HG03575 (cell line): ENCODE results near the gene IGHMBP2.
"Not testable (repeated sequence)": the region's sequence is repeated elsewhere in the genome, so short reads cannot be mapped to it uniquely, and the experiment has no call there.

Experiments used
- ATAC-seq: cut with Tn5 transposase; IDR thresholded peaks from one replicate; pipeline ENCODE4 v1.9.1; 2021; ENCODE audit not compliant: unreplicated experiment, insufficient number of reproducible peaks, low FRiP score; ENCODE audit errors: extremely low read depth

Gene IGHMBP2

DNA sequence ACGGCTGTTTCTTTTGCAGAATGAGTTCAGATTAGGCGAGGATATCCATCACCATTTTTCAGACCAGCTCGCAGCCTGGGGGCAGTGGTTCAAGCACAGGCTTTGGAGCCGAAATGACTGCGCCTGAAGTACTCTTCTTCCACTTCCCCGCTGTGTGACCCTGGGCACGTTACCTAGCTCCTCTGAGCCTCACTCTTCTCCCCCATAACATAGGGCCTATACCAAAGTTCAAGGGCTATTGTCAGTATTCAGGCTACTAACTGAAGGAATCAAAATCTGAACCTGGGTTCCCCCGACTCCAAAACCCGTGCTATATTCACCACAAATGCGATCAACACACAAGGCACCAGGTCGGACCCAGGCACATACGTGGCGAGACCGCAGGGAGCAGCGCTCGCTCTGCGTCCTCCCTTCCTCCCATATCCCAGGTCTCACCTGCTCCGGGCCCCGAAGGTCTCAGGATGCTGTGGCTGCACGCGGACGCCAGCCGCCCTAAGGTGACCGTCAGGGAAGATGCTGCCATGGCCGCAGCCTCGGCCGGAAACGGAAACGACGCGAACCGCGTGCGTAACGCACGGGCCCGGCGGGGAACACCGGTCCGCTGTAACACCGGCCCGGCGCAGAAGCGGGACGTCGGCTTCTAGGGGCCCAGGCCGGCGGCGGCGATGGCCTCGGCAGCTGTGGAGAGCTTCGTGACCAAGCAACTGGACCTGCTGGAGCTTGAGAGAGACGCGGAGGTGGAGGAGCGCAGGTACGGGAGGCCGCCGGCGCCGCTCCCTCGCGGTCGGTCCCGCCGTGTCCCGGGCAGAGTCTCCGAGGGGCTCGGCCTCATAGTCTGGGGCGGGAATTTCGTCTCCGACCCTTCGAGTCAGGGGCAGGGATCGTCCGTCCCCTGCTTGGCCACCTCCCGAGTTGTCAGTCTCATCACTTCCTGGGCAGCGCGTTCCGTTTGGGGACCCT lies at the start of gene IGHMBP2, which contains the start of gene MRPL21:
IGHMBP2 (plus strand) TSS at position 604 of the 960 bp plus-strand sequence; CDS start at position 666, 62 bp downstream.
MRPL21 (minus strand) TSS at position 545 of the 960 bp plus-strand sequence; CDS start at position 523, 22 bp downstream.
- no peak for ATAC-seq

DNA sequence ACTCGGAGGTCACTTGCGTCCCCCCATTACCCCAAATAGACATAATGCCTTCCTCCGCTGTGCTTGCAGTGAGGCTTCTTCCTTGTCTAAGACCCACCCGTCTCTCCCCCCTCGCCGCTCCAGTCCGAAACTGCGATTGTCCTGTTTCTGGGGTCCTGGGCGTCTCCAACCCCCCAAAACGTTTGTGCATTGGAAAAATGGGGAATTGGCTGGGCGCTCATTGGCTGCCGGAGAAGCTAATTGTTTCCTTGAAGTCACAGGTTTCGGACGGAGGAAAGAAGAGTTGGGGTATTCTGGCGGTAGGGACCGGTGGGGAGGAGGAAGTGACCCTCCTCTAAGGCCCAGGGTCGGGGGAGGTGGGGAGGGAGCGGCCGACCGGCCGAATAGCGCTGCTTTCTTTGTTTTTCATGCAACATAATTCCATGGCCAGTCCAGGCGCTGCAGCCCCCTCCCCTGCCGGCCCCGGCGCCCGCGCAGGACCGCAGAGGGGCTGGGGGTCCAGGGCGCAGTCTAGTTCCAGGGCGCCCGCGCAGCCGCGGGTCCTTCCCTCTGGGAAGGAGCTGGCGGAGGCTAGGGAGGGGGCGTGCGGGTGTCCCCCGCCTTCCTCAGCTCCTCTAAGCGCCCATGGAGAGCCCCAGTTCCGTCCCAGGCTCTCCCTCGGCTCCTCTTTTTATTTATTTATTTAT lies 49.3 kb upstream of the IGHMBP2 start:
- no peak for ATAC-seq

GRCh38 chr11:68855205-68855981 lies 48.3 kb upstream of the IGHMBP2 start:
- ATAC-seq: no peak

- ATAC-seq: not testable (repeated sequence)
Observed at GRCh38 chr11:68856425-68857030, 47.2 kb upstream of the IGHMBP2 start.

- ATAC-seq: no peak
Observed at GRCh38 chr11:68857037-68857586, 46.6 kb upstream of the IGHMBP2 start.

DNA sequence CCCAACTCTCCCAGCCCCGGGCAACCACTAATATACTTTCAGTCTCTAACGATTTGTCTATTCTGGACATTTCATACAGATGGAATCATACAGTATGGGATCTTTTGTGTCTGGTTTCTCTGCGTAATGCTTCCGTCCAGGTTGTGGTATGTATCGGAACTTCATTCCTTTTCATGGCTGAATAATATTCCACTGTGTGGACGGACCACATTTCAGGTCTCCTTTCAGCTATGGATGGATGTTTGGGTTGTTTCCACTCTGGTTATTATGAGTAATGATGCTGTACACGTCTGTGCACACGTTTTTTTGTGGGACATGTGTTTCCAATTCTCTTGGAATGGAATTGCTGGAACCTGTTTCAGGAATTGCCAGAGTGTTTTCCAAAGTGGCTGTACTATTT lies 44.6 kb upstream of the IGHMBP2 start:
- no peak for ATAC-seq

DNA sequence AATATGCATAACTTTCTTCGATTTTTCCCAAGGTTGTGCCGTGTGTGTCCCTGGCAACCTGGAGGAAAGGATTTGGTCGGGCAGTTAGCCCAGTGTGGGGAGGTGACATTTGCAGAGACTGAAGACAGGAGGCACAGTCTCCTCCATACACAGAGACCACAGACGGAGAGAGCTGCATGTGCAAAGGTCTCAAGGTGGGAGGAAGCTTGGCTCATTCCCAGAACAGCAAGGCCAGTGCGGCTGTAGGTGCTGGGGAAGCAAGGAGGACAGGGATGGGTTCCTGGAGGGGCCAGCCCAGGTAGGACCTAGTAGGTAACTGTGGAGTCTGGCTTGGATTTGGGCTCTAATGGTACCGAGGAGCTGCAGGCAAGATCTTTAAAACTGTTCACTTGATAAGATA lies 41.3 kb upstream of the IGHMBP2 start:
- no peak for ATAC-seq

DNA sequence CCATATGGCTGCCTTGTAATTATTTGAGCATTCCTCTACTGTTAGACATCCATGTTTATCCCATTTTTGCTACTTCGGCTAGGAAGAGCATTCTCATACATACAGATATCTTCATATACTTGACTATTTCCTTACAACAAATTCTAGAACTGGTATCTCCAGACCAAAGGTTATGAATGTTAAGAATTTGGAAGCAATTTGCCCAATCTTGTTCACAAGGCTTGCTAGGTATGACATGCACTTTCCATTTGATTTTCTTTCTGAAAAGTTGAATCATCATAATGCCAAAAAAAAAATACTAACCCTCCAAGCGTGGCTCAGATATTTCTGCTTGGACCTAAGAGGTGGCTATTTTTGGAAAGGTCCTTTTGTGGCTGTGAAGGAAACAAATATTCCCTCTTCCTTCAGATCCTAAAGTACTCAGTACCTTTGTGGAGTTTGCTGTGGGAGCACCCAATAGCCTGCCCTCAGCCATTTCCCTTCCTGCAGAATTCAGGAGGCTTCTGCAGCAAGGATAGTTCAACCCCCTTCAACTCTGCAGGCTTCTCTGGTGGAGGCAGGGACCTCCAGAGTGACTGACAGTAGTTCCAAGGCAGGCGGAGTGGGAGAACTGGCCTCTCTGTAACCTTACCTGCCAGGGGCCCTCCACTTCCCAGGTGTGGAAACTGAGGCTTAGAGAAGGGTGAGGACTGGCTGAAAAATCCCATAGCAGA lies 40.0 kb upstream of the IGHMBP2 start:
- no peak for ATAC-seq

DNA sequence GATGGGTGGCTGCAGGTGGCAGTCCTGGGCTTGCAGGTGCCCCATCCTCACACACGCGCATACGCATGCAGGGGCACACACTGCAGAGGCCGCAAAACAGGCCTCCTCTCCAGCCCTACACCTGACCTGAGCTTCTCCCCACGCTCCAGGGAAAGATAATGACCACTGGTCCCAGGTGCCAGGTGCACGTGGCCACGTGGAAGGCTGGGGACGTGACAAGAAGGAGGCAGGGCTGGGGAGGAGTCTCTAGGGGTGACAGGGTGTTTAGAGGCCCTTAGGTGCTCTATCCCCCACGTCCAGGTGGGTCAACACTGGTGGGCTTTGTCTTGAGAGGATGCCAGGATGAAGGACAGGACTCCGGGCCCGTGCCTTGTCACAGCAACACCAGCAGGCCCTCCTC lies 38.5 kb upstream of the IGHMBP2 start:
- ATAC-seq: no peak

- no peak for ATAC-seq
Observed at GRCh38 chr11:68867066-68867465, 36.6 kb upstream of the IGHMBP2 start.

GRCh38 chr11:68868221-68868835 lies 35.4 kb upstream of the IGHMBP2 start:
- ATAC-seq: no peak

- no peak for ATAC-seq
Observed at GRCh38 chr11:68870470-68870869, 33.2 kb upstream of the IGHMBP2 start.

DNA sequence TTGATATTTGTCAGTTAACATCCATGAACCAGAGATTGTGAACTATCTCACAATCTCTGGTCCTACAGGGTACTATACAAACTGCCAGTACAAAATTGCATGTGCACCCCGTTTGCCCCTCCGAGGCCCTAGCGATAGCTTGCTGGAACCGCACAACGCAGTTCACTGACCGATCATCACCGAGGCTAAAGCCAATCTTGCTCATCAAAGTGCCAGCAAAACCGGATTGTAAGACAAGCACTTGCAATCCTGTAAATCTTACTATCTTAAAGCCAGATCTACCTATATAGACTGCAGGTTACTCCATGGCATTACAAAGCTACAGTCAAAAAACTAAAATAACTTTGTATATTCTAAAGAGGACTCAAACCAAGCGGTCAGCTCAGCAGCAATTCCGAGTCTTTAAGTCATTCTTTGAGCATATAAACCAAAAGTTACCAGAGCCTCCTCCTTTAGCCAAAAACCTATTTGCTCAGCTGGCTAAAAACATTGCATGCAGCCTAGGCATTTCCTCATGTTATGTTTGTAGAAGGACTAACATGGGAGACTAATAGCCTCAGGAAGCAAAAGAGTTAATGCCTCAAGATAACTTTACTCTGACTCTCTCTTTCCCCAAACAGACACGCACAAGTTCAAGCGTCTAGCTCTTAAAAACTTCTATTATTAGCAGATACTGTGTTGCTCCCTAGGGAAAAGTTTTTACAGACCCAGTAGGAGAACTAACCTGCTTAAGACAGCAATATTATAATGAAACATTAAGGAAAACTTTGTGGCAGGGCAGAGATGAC lies 31.3 kb upstream of the IGHMBP2 start:
- no peak for ATAC-seq

DNA sequence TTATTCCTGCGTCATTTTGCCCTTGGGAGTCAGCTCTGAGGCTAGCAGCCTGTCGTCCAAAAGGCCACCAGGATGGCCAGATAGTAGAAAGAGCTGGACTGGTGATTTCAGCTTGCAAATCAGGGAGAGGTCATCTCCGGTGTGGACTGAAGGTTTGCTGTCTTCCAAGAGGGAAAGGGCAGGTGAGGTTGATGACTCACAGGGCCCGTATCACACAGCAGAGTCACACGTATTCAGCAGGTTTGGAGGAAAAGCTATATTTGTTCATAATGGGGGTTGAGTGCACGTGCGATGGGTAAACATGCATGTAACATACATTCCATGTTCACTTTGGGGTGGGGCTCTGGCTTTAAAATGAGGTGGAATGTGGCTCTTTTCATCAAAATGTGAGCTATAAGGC lies 25.7 kb upstream of the IGHMBP2 start:
- no peak for ATAC-seq

GRCh38 chr11:68880851-68881250 lies 22.8 kb upstream of the IGHMBP2 start:
- no peak for ATAC-seq

DNA sequence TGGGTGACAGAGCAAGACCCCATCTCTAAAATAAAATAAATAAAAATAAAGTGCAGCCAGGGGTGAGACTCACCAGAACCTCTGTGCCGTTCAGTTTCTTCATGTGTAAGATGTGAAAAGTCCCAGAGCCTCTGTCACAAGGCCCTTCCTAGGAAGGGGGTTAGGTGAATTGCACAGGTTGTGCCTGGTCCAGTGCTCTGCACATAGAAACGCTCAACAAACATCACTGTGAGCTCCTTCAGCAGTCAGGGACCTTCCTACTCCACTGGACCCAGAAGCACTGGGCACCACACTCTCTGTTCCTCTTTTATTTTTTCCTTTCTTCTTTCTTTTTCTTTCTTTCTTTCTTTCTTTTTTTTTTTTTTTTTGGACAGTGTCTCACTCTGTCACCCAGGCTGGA lies 22.4 kb upstream of the IGHMBP2 start:
- no peak for ATAC-seq

DNA sequence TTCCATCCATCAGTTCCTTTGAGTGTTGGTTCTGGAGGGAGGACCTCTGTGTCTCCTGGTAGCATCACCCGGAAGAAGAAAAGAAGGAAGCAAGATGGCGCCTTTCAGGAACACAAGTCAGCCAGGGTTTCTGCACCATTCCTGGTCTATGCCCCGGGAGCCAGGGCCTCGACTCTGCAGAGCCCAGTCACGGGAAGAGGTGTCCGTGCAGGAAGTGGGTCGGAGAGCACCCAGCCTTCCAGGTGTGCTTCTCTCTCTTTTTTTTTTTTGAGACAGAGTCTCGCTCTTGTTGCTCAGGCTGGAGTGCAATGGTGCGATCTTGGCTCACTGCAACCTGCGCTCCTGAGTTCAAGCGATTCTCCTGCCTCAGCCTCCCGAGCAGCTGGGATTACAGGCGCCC lies 21.3 kb upstream of the IGHMBP2 start:
- ATAC-seq: no peak
